B cell (primary cell): ENCODE results near the gene SNX24. TPM values are rescaled to one million over a fixed set of nuclear protein-coding genes. Genes with fewer than 3 reads are reported as not detected.

Experiments
- ATAC-seq: fragments of 200-7000 bp; cut with Tn5 transposase; one replicate; pipeline ENCODE4 v1.10.0; 2021; ENCODE audit warnings: low read depth, mild to moderate bottlenecking, moderate number of reproducible peaks, moderate library complexity
- CTCF ChIA-PET: fragments of 350-600 bp; sonication (Branson Sonifier 250); formaldehyde crosslinking; loops from one replicate; lab custom pipeline; 2021; ENCODE audit warnings: antibody characterized with exemption, inconsistent platforms; lab: Charles Lee
- POLR2A ChIA-PET: fragments of 350-600 bp; sonication (Branson Sonifier 250); formaldehyde crosslinking; loops from one replicate; lab custom pipeline; 2021; ENCODE audit warnings: antibody characterized with exemption; lab: Charles Lee
- DNase-seq: peaks from one replicate; pipeline ENCODE4 v3.0.0; 2013
- H2AFZ ChIP-seq: 2 replicates; pipeline ENCODE4 v1.6.1; 2012; ENCODE audit warnings: mild to moderate bottlenecking, low read depth, low read length; ENCODE audit not compliant: insufficient read depth, poor library complexity, severe bottlenecking
- H3K27ac ChIP-seq, 2 donors: 1 replicate in 1 of 2; 2 replicates in 1 of 2; pipeline ENCODE4 v1.5.1; 2012 to 2013; ENCODE audit warnings: low read length in 2 of 2, mild to moderate bottlenecking in 2 of 2, moderate library complexity in 1 of 2
- H3K27me3 ChIP-seq, 4 experiments: fragments of 200-600 bp in 1 of 4; sonication (generic) in 1 of 4; replicated peaks in 1 of 4; 1 replicate in 2 of 4; 2 replicates in 2 of 4; pipeline versions ENCODE4 v1.6.1 to v1.7.0; 2013 to 2016; ENCODE audit warnings: low read length in 3 of 4, mild to moderate bottlenecking in 2 of 4, mixed read lengths in 1 of 4, moderate library complexity in 1 of 4; ENCODE audit not compliant: insufficient read depth in 4 of 4, control insufficient read depth in 3 of 4; ENCODE audit errors: control extremely low read depth in 1 of 4
- H3K36me3 ChIP-seq, 2 experiments: replicated peaks in 1 of 2; 1 replicate in 1 of 2; 2 replicates in 1 of 2; pipeline versions ENCODE4 v1.6.1 to v1.7.1; 2013; ENCODE audit warnings: low read length in 1 of 2; ENCODE audit not compliant: insufficient read depth in 2 of 2, control insufficient read depth in 1 of 2; ENCODE audit errors: control extremely low read depth in 1 of 2, extremely low read depth in 1 of 2
- H3K4me1 ChIP-seq, 2 donors: fragments of 200-600 bp in 1 of 2; sonication (generic) in 1 of 2; 1 replicate in 1 of 2; 2 replicates in 1 of 2; pipeline versions ENCODE4 v1.5.1 to v1.6.1; 2013 to 2017; ENCODE audit warnings: low read length in 2 of 2; ENCODE audit not compliant: control insufficient read depth in 2 of 2, insufficient read depth in 2 of 2
- H3K4me2 ChIP-seq: replicated peaks from 2 replicates; pipeline ENCODE3; 2012; ENCODE audit warnings: mild to moderate bottlenecking, low read depth, low read length; ENCODE audit not compliant: poor library complexity, severe bottlenecking
- H3K4me3 ChIP-seq, 5 experiments: fragments of 200-600 bp in 1 of 5; sonication (generic) in 1 of 5; 1 replicate in 3 of 5; 2 replicates in 2 of 5; pipeline versions ENCODE4 v1.5.1 to v1.7.0; 2011 to 2016; ENCODE audit warnings: low read length in 4 of 5, mild to moderate bottlenecking in 4 of 5, low read depth in 2 of 5, control low read depth in 1 of 5, moderate library complexity in 1 of 5; ENCODE audit not compliant: insufficient read depth in 1 of 5; ENCODE audit errors: control extremely low read depth in 1 of 5, extremely low read depth in 1 of 5
- H3K79me2 ChIP-seq: fragments of 200-600 bp; sonication (generic); one replicate; pipeline ENCODE4 v1.6.0; 2016; ENCODE audit warnings: low read length; ENCODE audit not compliant: control insufficient read depth, insufficient read depth
- H3K9ac ChIP-seq: fragments of 200-600 bp; sonication (generic); 2 replicates; pipeline ENCODE4 v1.6.1; 2017; ENCODE audit warnings: mild to moderate bottlenecking, low read length, moderate library complexity
- H3K9me3 ChIP-seq, 3 donors: one replicate each; pipeline versions ENCODE4 v1.6.1 to v1.7.1; 2013; ENCODE audit warnings: low read length in 2 of 3; ENCODE audit not compliant: control insufficient read depth in 2 of 3, insufficient read depth in 1 of 3; ENCODE audit errors: control extremely low read depth in 1 of 3
- H4K20me1 ChIP-seq: 2 replicates; pipeline ENCODE4 v1.6.0; 2012; ENCODE audit warnings: mild to moderate bottlenecking, low read length; ENCODE audit not compliant: insufficient read depth, control insufficient read depth, poor library complexity, severe bottlenecking
- H3K27ac Mint-ChIP-seq: one replicate; pipeline ENCODE4 v1.8.0; 2021; ENCODE audit warnings: mixed read lengths
- H3K27me3 Mint-ChIP-seq: one replicate; pipeline ENCODE4 v1.8.0; 2021; ENCODE audit warnings: mixed read lengths
- H3K4me1 Mint-ChIP-seq: one replicate; pipeline ENCODE4 v1.8.0; 2021; ENCODE audit warnings: mixed read lengths
- H3K4me3 Mint-ChIP-seq: one replicate; pipeline ENCODE4 v1.8.0; 2021; ENCODE audit warnings: mixed read lengths
- H3K9me3 Mint-ChIP-seq: one replicate; pipeline ENCODE4 v1.8.0; 2022; ENCODE audit warnings: mixed read lengths; ENCODE audit not compliant: insufficient read depth
- EZH2 ChIP-seq: IDR thresholded peaks from 2 replicates; pipeline ENCODE4 v1.6.1; 2012; ENCODE audit warnings: borderline replicate concordance, low read depth, mild to moderate bottlenecking, moderate library complexity, low read length; ENCODE audit not compliant: insufficient read depth, poor library complexity, severe bottlenecking
- WGBS: methylation state at CpG from one replicate; pipeline ENCODE4 v1.1.5; 2013; ENCODE audit warnings: missing lambda C conversion rate; ENCODE audit not compliant: insufficient coverage; 5-methylcytosine and 5-hydroxymethylcytosine counted together
- intact Hi-C: fragments of 100-400 bp; cut with micrococcal nuclease; formaldehyde crosslinking; loops from one replicate; pipeline ENCODE4 v1.10.0; 2022
- polyA plus RNA-seq: library from polyadenylated mRNA; depleted of rRNA; stranded (reverse); fragments of >200 nt; gene quantifications from 2 replicates; pipeline ENCODE4 v1.2.3, GENCODE V29; 2012
- total RNA-seq, 2 donors: library from RNA; stranded (reverse); fragments of 120-200 nt in 1 of 2; gene quantifications; 1 replicate in 1 of 2; 2 replicates in 1 of 2; pipeline versions ENCODE4 v1.2.3 to v1.2.4, GENCODE V29; 2013 to 2022
- TF ChIP-seq, protein P1 (sequence below): fragments of 200-600 bp; IDR thresholded peaks from one replicate; pipeline ENCODE4 v1.8.0; 2022; ENCODE audit warnings: antibody characterized with exemption, mild to moderate bottlenecking

Gene SNX24
- total and polyA plus RNA-seq, 2 donors (not counting 1 experiment from before 2014, with no cell fraction given), result 1.1 to 9.3 TPM

DNA sequence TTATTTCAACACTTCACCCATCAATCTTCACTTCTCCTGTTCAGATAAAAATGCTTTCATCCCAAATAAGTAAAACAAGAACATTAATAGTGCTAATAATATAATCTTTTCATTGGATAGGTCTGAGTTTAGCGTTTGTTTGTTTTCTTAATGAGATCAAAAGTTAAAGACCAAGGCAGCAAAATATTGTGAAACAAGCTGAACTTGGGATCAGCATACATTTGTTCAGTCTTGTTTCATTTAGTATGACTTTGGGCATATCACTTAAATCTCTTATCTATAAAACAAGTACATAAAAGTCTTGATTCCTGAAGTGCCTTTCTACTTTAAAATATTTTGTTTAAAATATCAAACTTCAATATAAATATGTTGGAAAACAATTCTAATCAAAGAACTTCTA is 13.4 kb upstream of the SNX24 start:
- no peak for TF ChIP-seq EZH2
- TF ChIP-seq, protein P1, sequence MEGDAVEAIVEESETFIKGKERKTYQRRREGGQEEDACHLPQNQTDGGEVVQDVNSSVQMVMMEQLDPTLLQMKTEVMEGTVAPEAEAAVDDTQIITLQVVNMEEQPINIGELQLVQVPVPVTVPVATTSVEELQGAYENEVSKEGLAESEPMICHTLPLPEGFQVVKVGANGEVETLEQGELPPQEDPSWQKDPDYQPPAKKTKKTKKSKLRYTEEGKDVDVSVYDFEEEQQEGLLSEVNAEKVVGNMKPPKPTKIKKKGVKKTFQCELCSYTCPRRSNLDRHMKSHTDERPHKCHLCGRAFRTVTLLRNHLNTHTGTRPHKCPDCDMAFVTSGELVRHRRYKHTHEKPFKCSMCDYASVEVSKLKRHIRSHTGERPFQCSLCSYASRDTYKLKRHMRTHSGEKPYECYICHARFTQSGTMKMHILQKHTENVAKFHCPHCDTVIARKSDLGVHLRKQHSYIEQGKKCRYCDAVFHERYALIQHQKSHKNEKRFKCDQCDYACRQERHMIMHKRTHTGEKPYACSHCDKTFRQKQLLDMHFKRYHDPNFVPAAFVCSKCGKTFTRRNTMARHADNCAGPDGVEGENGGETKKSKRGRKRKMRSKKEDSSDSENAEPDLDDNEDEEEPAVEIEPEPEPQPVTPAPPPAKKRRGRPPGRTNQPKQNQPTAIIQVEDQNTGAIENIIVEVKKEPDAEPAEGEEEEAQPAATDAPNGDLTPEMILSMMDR, result no peak
- Histone ChIP-seq H3K36me3 (peaks cover 2 to 33% of the 10 kb centered on the region in 2 experiments), H4K20me1 (peaks cover 18% of the 10 kb centered on the region), H2AFZ (no peak overlapping the region), H3K27ac (no peak overlapping the region), H3K4me1 (no peaks in the 10 kb centered on the region), H3K9me3 (no peaks in the 10 kb centered on the region), H3K27me3 (no peaks in the 10 kb centered on the region), H3K79me2 (no peaks in the 10 kb centered on the region), H3K9ac (no peak overlapping the region), H3K4me3 (no peak overlapping the region), H3K4me2 (no peak overlapping the region)
- ChIA-PET CTCF (no interaction called here), POLR2A (no interaction called here)
- DNase-seq, result no peak
- Mint-ChIP-seq H3K27me3 (no peaks in the 10 kb centered on the region), H3K4me3 (no peak overlapping the region), H3K4me1 (peaks cover 3% of the 10 kb centered on the region), H3K9me3 (no peaks in the 10 kb centered on the region), H3K27ac (no peak overlapping the region)
- intact Hi-C loops, result loop anchor here (10.0 kb wide), 1 partner anchor 563 kb away; no protein-coding TSS in a partner anchor
- WGBS, result no CpG with 5 or more reads among the region's 1 CpG
- ATAC-seq, result no peak

DNA sequence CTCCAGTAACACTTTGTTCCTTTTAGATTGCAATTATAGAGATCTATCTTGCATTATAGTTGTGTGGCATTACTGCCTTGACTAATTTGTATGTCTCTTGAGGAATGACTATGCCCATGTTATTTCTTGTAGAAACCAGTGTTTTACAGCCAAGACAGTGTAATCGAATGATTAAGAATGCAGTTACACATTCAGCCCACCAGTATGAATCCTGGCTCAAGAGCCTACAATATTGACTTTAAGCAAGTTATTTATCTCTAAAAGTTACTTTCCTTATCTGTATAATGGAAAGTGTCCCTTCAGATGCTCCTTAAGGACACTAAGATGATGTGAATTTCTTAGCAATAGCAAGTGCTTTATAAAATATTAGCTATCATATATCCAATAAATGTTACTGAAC is 9.7 kb upstream of the SNX24 start:
- intact Hi-C loops, result loop anchor here (5.0 to 10.0 kb wide), 2 partner anchors 38 to 559 kb away; no protein-coding TSS in a partner anchor
- no peak for DNase-seq
- no peak overlapping the region for H3K4me2 ChIP-seq
- H3K4me1 ChIP-seq, result peaks cover 1 to 5% of the 10 kb centered on the region in 2 donors
- peak; percentile 33 for ATAC-seq
- H3K9ac ChIP-seq, result no peak overlapping the region
- Mint-ChIP-seq H3K4me3 (no peak overlapping the region), H3K9me3 (peaks cover 3% of the 10 kb centered on the region), H3K27me3 (no peaks in the 10 kb centered on the region), H3K27ac (no peak overlapping the region), H3K4me1 (peaks cover 11% of the 10 kb centered on the region)
- ChIA-PET CTCF (no interaction called here), POLR2A (no interaction called here)
- peak overlapping the region in 1 of 2 donors; percentile 44 for H3K27ac ChIP-seq
- no peaks in the 10 kb centered on the region for H3K79me2 ChIP-seq
- no peaks in the 10 kb centered on the region for H3K27me3 ChIP-seq
- peaks cover 5% of the 10 kb centered on the region for H4K20me1 ChIP-seq
- TF ChIP-seq, protein P1, result no peak
- TF ChIP-seq EZH2, result no peak
- H3K4me3 ChIP-seq, result no peak overlapping the region
- no peak overlapping the region for H2AFZ ChIP-seq
- H3K9me3 ChIP-seq, result no peaks in the 10 kb centered on the region
- peaks cover 0 to 3% of the 10 kb centered on the region in 2 experiments for H3K36me3 ChIP-seq
- no CpG with 5 or more reads among the region's 1 CpG for WGBS
